Cerebellar cortex (tissue), 1 donor: Measurements from ENCODE around the gene ANKMY2.

ENCODE experiments used
- DNase-seq: peaks from one replicate; pipeline ENCODE4 v3.0.0-alpha.2; 2015; ENCODE audit warnings: low spot score

ANKMY2 gene

DNA sequence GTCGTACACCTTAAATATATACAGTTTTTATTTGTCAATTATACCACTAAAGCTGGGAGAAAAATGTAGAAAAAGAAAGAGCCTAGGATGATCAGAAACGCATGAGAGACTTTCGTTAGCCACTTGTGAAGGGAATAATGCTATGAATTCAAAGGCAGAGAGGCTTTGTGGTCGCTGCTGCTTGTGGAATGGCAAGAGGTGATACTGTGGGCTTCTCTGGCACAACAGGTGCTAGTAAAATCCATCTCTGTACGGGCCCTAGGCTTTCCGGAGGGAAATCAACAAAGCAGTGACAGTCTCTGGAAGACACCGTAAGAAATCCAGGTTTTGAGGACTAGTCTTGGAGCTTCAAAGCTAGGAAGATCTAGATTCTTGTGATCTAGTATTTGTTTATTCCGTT lies 66.3 kb downstream of the ANKMY2 start:
- no peak for DNase-seq

DNA sequence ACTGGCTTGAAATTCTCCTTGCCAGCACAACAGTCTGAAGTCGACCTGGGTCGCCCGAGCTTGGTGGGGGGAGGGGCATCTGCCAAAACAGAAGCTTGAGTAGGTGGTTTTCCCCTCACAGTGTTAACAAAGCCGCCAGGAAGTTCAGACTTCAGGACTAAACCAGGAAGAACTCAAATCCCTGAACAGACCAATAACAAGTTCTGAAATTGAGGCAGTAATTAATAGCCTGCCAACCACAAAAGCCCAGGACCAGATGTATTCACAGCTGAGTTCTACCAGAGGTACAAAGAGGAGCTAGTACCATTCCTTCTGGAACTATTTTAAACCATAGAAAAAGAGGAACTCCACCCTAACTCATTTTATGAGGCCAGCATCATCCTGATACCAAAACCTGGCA lies 73.6 kb downstream of the ANKMY2 start:
- DNase-seq, result no peak

DNA sequence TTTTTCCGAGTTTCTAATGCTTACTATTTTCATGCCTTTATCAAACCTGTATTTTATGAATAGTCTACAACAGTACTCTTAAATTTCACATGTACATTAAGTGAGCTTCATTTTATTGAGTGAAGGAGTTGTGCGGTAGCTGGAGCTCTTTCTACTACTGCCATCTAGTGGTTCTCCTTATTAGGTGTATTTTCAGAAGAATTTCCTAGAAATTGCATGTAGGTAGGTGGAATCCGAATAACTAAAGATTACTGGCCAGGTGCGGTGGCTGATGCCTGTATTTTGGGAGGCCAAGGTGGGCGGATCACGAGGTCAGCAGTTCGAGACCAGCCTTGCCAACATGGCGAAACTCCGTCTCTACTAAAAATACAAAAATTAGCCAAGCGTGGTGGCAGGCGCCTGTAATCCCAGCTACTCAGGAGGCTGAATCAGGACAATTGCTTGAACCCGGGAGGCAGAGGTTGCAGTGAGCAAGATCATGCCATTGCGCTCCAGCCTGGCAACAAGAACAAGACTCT lies 80.6 kb downstream of the ANKMY2 start:
- peak; percentile 54 for DNase-seq

DNA sequence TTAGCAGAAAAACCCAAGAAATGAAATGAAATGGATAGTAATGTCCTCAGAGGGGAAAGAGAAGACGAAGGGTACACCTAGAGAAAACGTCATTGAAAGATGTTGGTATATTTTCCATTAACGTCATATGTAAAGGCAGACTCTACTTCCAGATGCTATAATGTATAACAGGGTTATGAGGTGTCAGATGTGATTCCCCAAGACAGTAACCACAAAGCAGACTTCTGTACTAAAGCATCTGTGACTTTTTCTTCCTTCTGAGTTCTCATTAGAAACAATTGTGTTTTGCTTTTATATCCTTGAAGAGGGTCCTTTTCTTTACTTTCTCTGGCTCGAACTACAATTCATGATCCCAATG lies 81.6 kb downstream of the ANKMY2 start:
- no peak for DNase-seq

DNA sequence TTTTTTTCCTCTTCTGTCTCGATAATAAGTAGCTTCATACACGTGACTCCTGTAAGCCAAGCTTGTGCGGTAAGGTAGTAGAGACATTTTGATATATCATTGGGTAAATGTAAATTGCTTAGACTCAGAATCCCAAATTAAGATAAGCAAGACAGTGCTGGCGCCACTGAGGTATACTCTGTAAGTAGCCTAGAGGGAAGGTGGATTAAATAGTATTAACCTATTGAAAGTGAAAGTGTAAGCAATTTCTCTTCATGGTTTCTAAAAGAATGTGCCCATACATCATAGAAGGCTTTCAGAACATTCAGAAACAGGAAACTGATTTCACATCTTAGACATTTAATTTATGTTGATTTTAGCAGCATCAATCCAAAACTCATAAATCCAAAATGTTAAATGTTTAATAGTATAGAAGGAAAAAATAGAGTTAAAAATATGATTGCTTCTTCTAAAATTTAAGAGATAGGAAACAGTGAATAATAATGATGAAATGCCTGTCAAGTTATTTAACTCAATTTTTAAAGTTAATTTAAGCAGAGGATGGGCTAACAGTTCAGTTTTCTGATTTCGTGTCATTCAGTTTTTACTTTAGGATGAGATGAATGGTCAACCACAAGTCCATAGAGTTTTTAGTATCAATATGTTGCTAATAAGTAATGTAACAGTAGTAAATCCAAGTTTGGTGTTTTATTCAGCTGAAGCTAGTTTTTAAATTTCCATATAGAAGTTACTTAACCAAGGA lies 82.1 kb downstream of the ANKMY2 start:
- no peak for DNase-seq

DNA sequence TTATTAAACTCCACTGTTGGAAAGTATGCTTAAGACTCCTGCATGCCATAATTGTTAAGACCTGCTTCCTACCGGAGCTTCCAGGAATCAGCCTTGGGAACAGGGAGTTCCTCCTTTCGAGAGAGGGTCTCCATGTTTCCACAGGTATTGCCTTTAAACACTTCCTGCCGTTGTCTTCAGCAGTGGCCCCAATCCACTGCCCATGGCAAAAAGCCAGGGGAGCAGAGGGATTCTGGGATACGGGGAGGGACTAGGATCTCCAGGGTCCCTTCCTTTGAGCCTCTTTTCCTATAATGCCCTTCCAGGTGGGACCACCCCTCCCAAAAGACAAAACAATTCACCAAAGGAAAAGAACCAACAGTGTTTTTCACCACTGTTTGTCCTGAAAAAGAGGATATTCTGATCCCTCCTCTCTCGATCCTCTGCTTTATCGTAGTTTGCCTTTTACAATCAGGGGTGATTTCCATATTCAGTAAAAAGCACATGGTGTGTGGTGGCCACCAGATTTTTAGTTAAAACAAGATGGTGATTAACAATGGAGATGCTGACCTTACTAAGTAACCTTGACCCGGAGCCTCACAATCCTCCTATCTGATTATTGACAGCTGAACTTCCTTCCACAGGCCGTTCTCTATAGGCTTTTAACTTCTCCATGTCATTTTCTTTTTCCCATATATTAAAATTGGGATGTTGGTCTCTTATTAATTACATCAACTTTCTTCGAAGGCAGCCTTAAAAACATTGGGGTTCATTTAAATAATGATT lies 82.9 kb downstream of the ANKMY2 start:
- DNase-seq, result no peak

DNA sequence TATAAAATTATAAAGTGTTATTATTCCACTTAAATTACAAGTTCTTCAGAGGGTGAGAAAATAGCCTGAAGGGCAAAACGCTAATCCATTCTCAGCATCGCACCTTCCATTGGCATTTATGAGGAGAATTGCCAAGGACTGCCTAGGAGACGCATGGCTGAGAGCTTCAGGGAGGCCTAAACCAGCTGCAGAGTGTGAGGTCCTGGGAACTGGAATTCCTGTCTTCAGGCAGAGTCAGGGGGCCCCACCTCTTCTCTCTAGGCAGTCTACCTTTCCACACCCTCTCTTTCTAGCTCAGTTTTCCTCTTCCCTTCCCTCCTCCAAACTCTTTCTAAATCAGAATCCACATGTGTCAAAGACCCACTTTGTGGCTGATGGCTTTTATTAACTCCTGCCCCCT lies 83.6 kb downstream of the ANKMY2 start:
- no peak for DNase-seq

DNA sequence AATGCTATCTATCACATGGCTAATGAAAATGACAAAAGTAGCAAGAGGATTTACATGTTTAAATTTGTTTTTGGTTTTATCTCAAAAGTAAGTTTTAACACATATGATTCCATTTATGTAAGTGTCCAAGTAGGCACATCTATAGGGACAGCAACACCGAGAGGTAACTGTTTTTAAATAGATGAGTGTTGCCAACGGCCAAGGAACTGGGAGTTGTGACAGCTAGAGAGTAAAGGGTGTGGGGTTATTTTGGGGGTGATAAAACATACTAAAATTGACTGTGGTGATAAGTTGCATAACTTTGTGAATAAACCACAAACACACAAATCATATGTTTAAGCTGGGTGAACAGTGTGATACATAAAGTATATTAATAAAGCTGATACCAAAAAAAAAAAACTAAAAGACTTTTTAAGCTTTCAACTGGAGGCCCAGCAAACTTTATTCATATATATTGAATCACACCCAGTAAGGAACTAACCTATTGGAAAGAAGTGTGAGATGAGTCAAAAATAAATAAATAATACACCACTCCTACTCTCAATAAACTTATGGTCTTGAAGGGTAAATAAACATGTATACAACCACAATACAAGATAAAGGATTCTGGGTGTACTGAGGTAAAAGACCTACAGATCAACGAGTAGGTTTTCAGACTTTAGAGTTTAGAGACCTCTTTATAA lies 85.9 kb downstream of the ANKMY2 start:
- DNase-seq, result no peak

DNA sequence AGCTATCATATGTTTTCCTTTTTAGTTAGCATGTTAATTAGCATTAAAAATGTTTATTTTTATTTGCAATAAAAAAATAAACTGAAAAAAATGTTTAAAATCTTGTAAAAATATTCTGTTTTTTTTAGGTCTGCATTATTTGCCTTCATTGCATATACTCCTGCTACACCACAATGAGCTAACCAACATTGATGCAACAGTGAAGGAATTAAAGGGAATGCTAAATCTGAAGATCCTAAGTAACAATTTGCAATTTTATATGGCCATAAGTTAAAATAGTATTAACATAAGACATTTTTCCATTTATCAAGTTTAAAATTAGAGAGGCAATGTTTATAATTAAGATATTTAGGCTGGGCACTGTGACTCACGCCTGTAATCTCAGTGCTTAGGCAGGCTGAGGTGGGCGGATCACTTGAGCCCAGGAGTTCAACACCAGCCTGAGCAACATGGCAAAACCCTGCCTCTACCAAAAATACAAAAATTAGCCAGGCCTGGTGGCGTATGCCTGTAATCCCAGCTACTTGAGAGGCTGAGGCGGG lies 86.7 kb downstream of the ANKMY2 start:
- no peak for DNase-seq

DNA sequence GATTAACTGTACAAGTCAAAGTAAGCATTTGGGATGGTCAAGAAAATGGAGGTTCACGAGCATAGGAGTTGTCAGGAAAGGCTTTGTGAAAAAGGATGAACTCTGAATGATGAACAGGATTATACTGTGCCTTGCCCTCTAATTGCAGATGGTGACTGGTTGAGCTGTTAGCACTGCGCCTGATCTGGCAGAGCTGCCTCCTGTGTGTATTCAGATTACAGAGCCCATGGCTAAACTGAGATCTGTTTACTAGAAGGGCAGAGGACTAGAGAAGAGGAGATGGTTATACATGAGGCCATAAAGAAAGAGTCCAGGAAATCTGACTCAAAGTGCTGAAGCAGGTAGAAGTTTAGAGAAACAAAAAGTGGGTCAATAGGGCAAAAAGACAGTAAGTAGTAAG lies 89.2 kb downstream of the ANKMY2 start:
- DNase-seq, result no peak

DNA sequence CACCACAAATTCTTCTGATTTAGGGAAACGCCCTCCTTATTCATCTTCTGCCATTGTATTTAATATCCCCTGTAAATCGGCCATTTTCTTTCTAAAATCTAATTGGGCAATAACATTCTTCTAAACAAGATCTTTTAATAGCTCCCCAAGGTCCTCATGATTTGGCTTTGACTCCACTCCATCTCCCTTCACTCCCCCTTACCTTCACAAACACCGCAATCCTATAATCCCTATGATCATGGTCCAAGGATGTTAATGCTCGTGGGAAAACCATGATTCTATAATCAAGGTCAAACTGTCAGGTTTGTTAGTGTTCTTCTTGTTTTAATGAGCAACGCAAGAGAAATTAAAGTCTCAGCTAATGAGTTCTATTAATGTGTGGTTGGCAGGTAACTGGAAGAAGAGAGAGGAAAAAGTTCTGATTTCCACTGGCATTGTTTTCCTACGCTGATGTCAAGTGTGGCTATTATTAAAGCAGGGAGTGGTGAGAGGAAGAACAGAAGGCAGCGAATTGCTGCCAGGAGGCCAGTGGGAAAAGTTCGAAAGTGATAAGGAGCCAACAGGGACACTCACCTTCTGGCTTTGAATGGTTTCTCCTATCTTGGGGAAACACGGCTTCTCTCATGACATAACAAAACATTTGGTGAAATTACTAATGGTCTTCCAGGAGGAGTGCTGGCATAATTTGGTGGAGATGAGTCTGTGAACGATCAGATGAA lies 90.9 kb downstream of the ANKMY2 start:
- peak; percentile 17 for DNase-seq

DNA sequence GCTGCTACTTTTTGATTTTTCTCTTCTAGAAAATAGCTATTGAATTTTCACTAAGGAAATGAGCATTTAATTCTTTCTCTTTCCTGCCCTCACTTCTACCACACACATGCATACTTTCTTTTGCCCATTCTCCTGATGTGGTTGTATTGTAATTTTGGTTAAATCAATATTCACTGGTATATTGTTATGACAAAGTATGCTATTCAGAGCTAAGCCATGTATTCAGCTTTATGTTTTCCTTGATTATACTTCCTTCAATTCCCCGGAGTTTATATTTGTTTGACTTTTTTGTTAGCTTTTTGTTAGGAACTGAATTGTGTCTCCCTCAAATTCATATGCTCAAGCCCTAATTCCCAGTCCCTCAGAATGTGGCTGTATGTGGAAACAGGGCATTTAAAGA lies 94.9 kb downstream of the ANKMY2 start:
- DNase-seq, result no peak
